IMR-90 (cell line): ENCODE measurements around the gene PPARG. TPM values are rescaled to one million over a fixed set of nuclear protein-coding genes. Genes with fewer than 3 reads are reported as not detected.

Source experiments
- ATAC-seq: fragments of 200-7000 bp; cut with Tn5 transposase; 2 replicates; pipeline ENCODE4 v1.9.1; 2020; ENCODE audit warnings: low read depth, mild to moderate bottlenecking, moderate library complexity
- Bru-seq: library from RNA; stranded (reverse); fragments of 400-500 nt; gene quantifications from one replicate; lab custom pipeline; 2021; lab: Mats Ljungman, UMichigan
- BruChase-seq, 2 experiments: library from RNA; stranded (reverse); fragments of 400-500 nt; gene quantifications; one replicate each; lab custom pipeline; 2021; lab: Mats Ljungman, UMichigan
- BruUV-seq: library from RNA; stranded (reverse); fragments of 400-500 nt; replicated peaks from 2 replicates; lab custom pipeline; 2021; lab: Mats Ljungman, UMichigan
- CTCF ChIA-PET: fragments of 300-600 bp; formaldehyde crosslinking; extraction: SDS; loops from one replicate; lab custom pipeline; 2021; ENCODE audit warnings: antibody characterized with exemption; lab: Yijun Ruan, JAX
- POLR2A ChIA-PET: fragments of 300-600 bp; sonication (Branson Sonifier 250); formaldehyde crosslinking; loops from one replicate; lab custom pipeline; 2022; ENCODE audit warnings: antibody characterized with exemption; ENCODE audit not compliant: unreplicated experiment; lab: Charles Lee
- DNase-seq: peaks from one replicate; pipeline ENCODE4 v3.0.0; 2013
- H2AFZ ChIP-seq: replicated peaks from 2 replicates; pipeline ENCODE3; 2013; ENCODE audit warnings: low read length, mild to moderate bottlenecking; ENCODE audit not compliant: poor library complexity
- H2AK5ac ChIP-seq: 2 replicates; pipeline ENCODE4 v1.6.1; 2013; ENCODE audit warnings: low read depth, low read length, inconsistent platforms
- H2AK9ac ChIP-seq: replicated peaks from 2 replicates; pipeline ENCODE3; 2013; ENCODE audit warnings: mild to moderate bottlenecking, low read depth, low read length, moderate library complexity; ENCODE audit not compliant: poor library complexity
- H2BK120ac ChIP-seq: 2 replicates; pipeline ENCODE4 v1.6.1; 2013; ENCODE audit warnings: low read depth, low read length, inconsistent platforms
- H2BK15ac ChIP-seq: 3 replicates; pipeline ENCODE4 v1.6.1; 2013; ENCODE audit warnings: low read depth, low read length, inconsistent platforms
- H2BK20ac ChIP-seq: 2 replicates; pipeline ENCODE4 v1.6.1; 2013; ENCODE audit warnings: low read depth, mild to moderate bottlenecking, inconsistent platforms, low read length, moderate library complexity
- H2BK5ac ChIP-seq: 2 replicates; pipeline ENCODE4 v1.6.1; 2013; ENCODE audit warnings: mild to moderate bottlenecking, low read depth, low read length, inconsistent platforms; ENCODE audit not compliant: poor library complexity, severe bottlenecking
- H3K14ac ChIP-seq: replicated peaks from 2 replicates; pipeline ENCODE4 v1.6.1; 2013; ENCODE audit warnings: low read depth, low read length, inconsistent platforms
- H3K18ac ChIP-seq: 2 replicates; pipeline ENCODE4 v1.6.1; 2013; ENCODE audit warnings: low read depth, low read length, control low read depth
- H3K23ac ChIP-seq: 2 replicates; pipeline ENCODE4 v1.6.1; 2013; ENCODE audit warnings: low read depth, low read length, inconsistent platforms
- H3K27ac ChIP-seq: 2 replicates; pipeline ENCODE4 v1.5.1; 2013; ENCODE audit warnings: mild to moderate bottlenecking, control low read depth, low read length; ENCODE audit not compliant: insufficient read depth
- H3K27me3 ChIP-seq: 2 replicates; pipeline ENCODE4 v1.6.1; 2013; ENCODE audit warnings: low read length; ENCODE audit not compliant: control insufficient read depth, insufficient read depth
- H3K36me3 ChIP-seq: 2 replicates; pipeline ENCODE4 v1.6.1; 2013; ENCODE audit warnings: low read length, mixed read lengths; ENCODE audit not compliant: control insufficient read depth, insufficient read depth
- H3K4ac ChIP-seq: 2 replicates; pipeline ENCODE4 v1.6.1; 2013; ENCODE audit warnings: low read depth, low read length, inconsistent platforms
- H3K4me1 ChIP-seq: 2 replicates; pipeline ENCODE4 v1.6.1; 2013; ENCODE audit warnings: low read length, mixed read lengths; ENCODE audit not compliant: control insufficient read depth, insufficient read depth
- H3K4me2 ChIP-seq: 2 replicates; pipeline ENCODE4 v1.6.1; 2013; ENCODE audit warnings: low read depth, mild to moderate bottlenecking, control low read depth, low read length, moderate library complexity
- H3K4me3 ChIP-seq: 2 replicates; pipeline ENCODE4 v1.5.1; 2013; ENCODE audit warnings: low read depth, mild to moderate bottlenecking, control low read depth, low read length, moderate library complexity; ENCODE audit not compliant: insufficient read depth
- H3K56ac ChIP-seq: 2 replicates; pipeline ENCODE4 v1.6.1; 2013; ENCODE audit warnings: low read length, inconsistent platforms; ENCODE audit not compliant: insufficient read depth; ENCODE audit errors: extremely low read depth
- H3K79me1 ChIP-seq, 2 experiments: 2 replicates each; pipeline ENCODE4 v1.6.1; 2013; ENCODE audit warnings: low read length in 2 of 2, inconsistent platforms in 1 of 2, low read depth in 1 of 2
- H3K9ac ChIP-seq: 2 replicates; pipeline ENCODE4 v1.6.1; 2013; ENCODE audit warnings: low read depth, low read length, control low read depth
- H3K9me1 ChIP-seq: 2 replicates; pipeline ENCODE4 v1.6.1; 2013; ENCODE audit warnings: low read length, inconsistent platforms; ENCODE audit not compliant: insufficient read depth
- H3K9me3 ChIP-seq: 2 replicates; pipeline ENCODE4 v1.6.1; 2013; ENCODE audit warnings: low read length; ENCODE audit not compliant: control insufficient read depth, insufficient read depth
- H4K20me1 ChIP-seq: 2 replicates; pipeline ENCODE4 v1.6.1; 2013; ENCODE audit warnings: low read length, inconsistent platforms; ENCODE audit not compliant: insufficient read depth
- H4K5ac ChIP-seq: 2 replicates; pipeline ENCODE4 v1.6.1; 2013; ENCODE audit warnings: mild to moderate bottlenecking, low read depth, low read length, control low read depth
- H4K8ac ChIP-seq, 2 experiments: 2 replicates each; pipeline ENCODE4 v1.6.1; 2013; ENCODE audit warnings: low read depth in 2 of 2, low read length in 2 of 2, control low read depth in 1 of 2, inconsistent platforms in 1 of 2
- H4K91ac ChIP-seq: 2 replicates; pipeline ENCODE4 v1.6.1; 2013; ENCODE audit warnings: low read depth, low read length, inconsistent platforms; ENCODE audit not compliant: insufficient read depth
- CTCF ChIP-seq: conservative IDR thresholded peaks from 2 replicates; pipeline ENCODE4 v1.5.1; 2012; ENCODE audit warnings: mild to moderate bottlenecking, low read depth, low read length, improper control_type of control experiment
- FOS ChIP-seq: fragments of 150-350 bp; IDR thresholded peaks from 2 replicates; pipeline ENCODE4 v1.6.1; 2016; ENCODE audit warnings: low read depth, low read length
- MAFK ChIP-seq: IDR thresholded peaks from 2 replicates; pipeline ENCODE4 v1.6.1; 2012; ENCODE audit warnings: low read depth, low read length, improper control_type of control experiment
- MAZ ChIP-seq: IDR thresholded peaks from 2 replicates; pipeline ENCODE4 v1.6.1; 2012; ENCODE audit warnings: low read depth, mild to moderate bottlenecking, low read length, improper control_type of control experiment, moderate library complexity, borderline replicate concordance
- MXI1 ChIP-seq: IDR thresholded peaks from 2 replicates; pipeline ENCODE4 v1.6.1; 2012; ENCODE audit warnings: low read depth, mild to moderate bottlenecking, low read length, moderate library complexity, borderline replicate concordance
- NFE2L2 ChIP-seq: fragments of 150-350 bp; IDR thresholded peaks from 2 replicates; pipeline ENCODE4 v1.6.1; 2016; ENCODE audit warnings: low read depth, mild to moderate bottlenecking, low read length
- POLR2A ChIP-seq: IDR thresholded peaks from 2 replicates; pipeline ENCODE4 v1.6.1; 2012; ENCODE audit warnings: mild to moderate bottlenecking, low read depth, low read length
- RAD21 ChIP-seq: IDR thresholded peaks from 2 replicates; pipeline ENCODE4 v1.6.1; 2012; ENCODE audit warnings: low read length, improper control_type of control experiment
- RCOR1 ChIP-seq: IDR thresholded peaks from 2 replicates; pipeline ENCODE4 v1.6.1; 2012; ENCODE audit warnings: mild to moderate bottlenecking, low read length, improper control_type of control experiment; ENCODE audit not compliant: insufficient replicate concordance
- RFX5 ChIP-seq: IDR thresholded peaks from 2 replicates; pipeline ENCODE4 v1.8.0; 2012; ENCODE audit warnings: low read depth, mild to moderate bottlenecking, low read length, moderate library complexity
- SMC3 ChIP-seq: fragments of 150-350 bp; IDR thresholded peaks from 2 replicates; pipeline ENCODE4 v1.6.1; 2016; ENCODE audit warnings: low read depth, mild to moderate bottlenecking, antibody characterized with exemption, low read length, moderate library complexity
- USF2 ChIP-seq: fragments of 150-350 bp; IDR thresholded peaks from 2 replicates; pipeline ENCODE4 v1.6.1; 2017; ENCODE audit warnings: mild to moderate bottlenecking, antibody characterized with exemption, low read length, low read depth
- WGBS, 2 experiments: methylation state at CpG; one replicate each; pipeline versions ENCODE4 v1.1.5 to v1.1.7; 2013; ENCODE audit warnings: missing lambda C conversion rate in 2 of 2; ENCODE audit not compliant: insufficient read length in 1 of 2; ENCODE audit errors: extremely low coverage in 2 of 2; 5-methylcytosine and 5-hydroxymethylcytosine counted together
- dilution Hi-C: fragments of 300-500 bp; cut with HindIII; formaldehyde crosslinking; loops from one replicate; pipeline ENCODE4 v1.14.3; 2018; ENCODE audit warnings: low sequenced_read_pairs; ENCODE audit not compliant: unreplicated experiment
- in situ Hi-C: fragments of 300-500 bp; cut with MboI; formaldehyde crosslinking; loops from 3 replicates; pipeline ENCODE4 v1.14.3; 2019; ENCODE audit warnings: low sequenced_read_pairs, inconsistent platforms, mixed read lengths
- intact Hi-C: fragments of 100-400 bp; cut with micrococcal nuclease; formaldehyde crosslinking; loops from 2 replicates; pipeline ENCODE4 v1.10.0; 2022
- long read RNA-seq: library from polyadenylated mRNA; unstranded; transcript quantifications from one replicate; pipeline ENCODE4 v2.0.0, GENCODE V29; 2021; ENCODE audit not compliant: unreplicated experiment
- polyA plus RNA-seq, 3 experiments: library from polyadenylated mRNA; depleted of rRNA; stranded (reverse); fragments of >200 nt; gene quantifications; 2 replicates each; pipeline ENCODE4 v1.2.3, GENCODE V29; 2012; ENCODE audit warnings: low replicate concordance in 1 of 3
- total RNA-seq: library from RNA; depleted of rRNA; stranded (reverse); fragments of >200 nt; gene quantifications from 2 replicates; pipeline ENCODE4 v1.2.3, GENCODE V29; 2012; rRNA removed

The PPARG gene
- total RNA-seq (21.9 and 23.8 TPM in 2 replicates), polyA plus RNA-seq (2012; rRNA removed) (11.2 and 11.5 TPM in 2 replicates), Bru-seq, nascent RNA (percentile 79 among the genes with signal in this experiment), BruChase-seq, experiment 1, labeled RNA remaining after a 6-hour chase (percentile 64 among the genes with signal in this experiment), BruChase-seq, experiment 2, labeled RNA remaining after a 2-hour chase (percentile 78 among the genes with signal in this experiment)
- 5.5 and 9.1 TPM in 2 replicates for polyA plus RNA-seq (2012; cell fraction: cytosol; rRNA removed)
- polyA plus RNA-seq (2012; cell fraction: nucleus; rRNA removed; ENCODE audit: low replicate concordance): 2.9 and 14.1 TPM in 2 replicates
- long read RNA-seq, transcript PPARG-202 (8 exons, 1,870 nt): major isoform, 24 of 51 reads
- long read RNA-seq, transcript PPARG-207 (7 exons, 1,722 nt): minor isoform, 12 of 51 reads
- long read RNA-seq, partial matches to known transcripts: 1 of 51 reads
- long read RNA-seq, other reads (novel, unspliced or antisense): 11 of 51 reads

GRCh38 chr3:12288182-12289129 is at the start of gene PPARG:
TSS of gene PPARG (plus strand) at chr3:12289070. CDS start at chr3:12379712, 90,642 bp downstream.
- CTCF ChIA-PET: interaction anchor here (0.6 kb wide), 1 partner anchor 188 kb away, joined by 3 read pairs; no protein-coding TSS in a partner anchor
- H2AK9ac ChIP-seq: peak within 1 kb of the TSS; percentile 87
- H3K23ac ChIP-seq: peak within 1 kb of the TSS; percentile 74
- H2BK15ac ChIP-seq: peak within 1 kb of the TSS; percentile 11; the same call in 1 of the 3 replicates
- H4K8ac ChIP-seq: peak within 1 kb of the TSS; percentile 36 to 44
- peak within 1 kb of the TSS; percentile 41; the same call in 1 of the 2 replicates for H3K56ac ChIP-seq
- H3K4me2 ChIP-seq: peak within 1 kb of the TSS; percentile 96
- peak within 1 kb of the TSS; percentile 93 for H3K9ac ChIP-seq
- peaks cover 2% of the 10 kb centered on the region for H3K4me1 ChIP-seq
- DNase-seq: no peak
- ATAC-seq: peak; percentile 58
- intact Hi-C loops: loop anchor here (1.0 to 5.0 kb wide), 4 partner anchors 96 to 191 kb away; no protein-coding TSS in a partner anchor
- H3K18ac ChIP-seq: peak within 1 kb of the TSS; percentile 5
- peak within 1 kb of the TSS; percentile 72 for H2BK120ac ChIP-seq
- H4K5ac ChIP-seq: peak within 1 kb of the TSS; percentile 1
- H3K9me3 ChIP-seq: no peaks in the 10 kb centered on the region
- H3K9me1 ChIP-seq: peaks cover 10% of the 10 kb centered on the region; the same call in 1 of the 2 replicates
- in situ Hi-C loops: no loop called here
- H3K27ac ChIP-seq: peak within 1 kb of the TSS; percentile 50
- peak within 1 kb of the TSS; percentile 95 for H3K4me3 ChIP-seq
- WGBS, 2 experiments: 1% methylated on average over 43 of the region's 87 CpGs; no CpG with 5 or more reads in 1 of the 2 experiments
- peak within 1 kb of the TSS; percentile 92 for H2AFZ ChIP-seq
- peak within 1 kb of the TSS; percentile 29; the same call in 1 of the 2 replicates for H2AK5ac ChIP-seq
- H3K36me3 ChIP-seq: no peaks in the 10 kb centered on the region
- H2BK20ac ChIP-seq: peak within 1 kb of the TSS; percentile 27; the same call in 1 of the 2 replicates
- dilution Hi-C loops: no loop called here
- peaks cover 8 to 27% of the 10 kb centered on the region in 2 experiments for H3K79me1 ChIP-seq
- H3K27me3 ChIP-seq: no peaks in the 10 kb centered on the region
- H4K20me1 ChIP-seq: no peaks in the 10 kb centered on the region
- peak within 1 kb of the TSS; percentile 49 for H3K4ac ChIP-seq
- peak within 1 kb of the TSS; percentile 72 for H4K91ac ChIP-seq
- POLR2A ChIA-PET: no interaction called here
- H3K14ac ChIP-seq: peak within 1 kb of the TSS; percentile 53
- BruUV-seq: no TSS peak
- peak within 1 kb of the TSS; percentile 66 for H2BK5ac ChIP-seq
- TF ChIP-seq RAD21: no peak
- TF ChIP-seq MAFK: no peak
- no peak for TF ChIP-seq FOS
- TF ChIP-seq SMC3: no peak
- TF ChIP-seq RCOR1: no peak
- TF ChIP-seq MXI1: no peak
- no peak for TF ChIP-seq NFE2L2
- no peak for TF ChIP-seq RFX5
- no peak for TF ChIP-seq USF2
- TF ChIP-seq MAZ: no peak
- no peak for TF ChIP-seq POLR2A
- no peak for TF ChIP-seq CTCF
